AG08395 (cell line): ENCODE results near the gene RPS27.
"Not testable (repeated sequence)": the region's sequence is repeated elsewhere in the genome, so short reads cannot be mapped to it uniquely, and the experiment has no call there.

Source experiments
- DNase-seq: peaks from one replicate; pipeline ENCODE4 v3.0.0; 2012; ENCODE audit warnings: mixed read lengths, low spot score

Gene RPS27

GRCh38 chr1:153961421-153961820, 29.1 kb upstream of the RPS27 start:
- no peak for DNase-seq

GRCh38 chr1:153962088-153963029, 28.2 kb upstream of the RPS27 start:
- DNase-seq: peak; percentile 52

- peak; percentile 95 for DNase-seq
Observed at GRCh38 chr1:153963030-153963849, 27.3 kb upstream of the RPS27 start, which contains the start of gene SLC39A1. Gene SLC39A1 (minus strand): TSS chr1:153963537. CDS start chr1:153962715, 822 bp downstream.

GRCh38 chr1:153963850-153964331, 26.7 kb upstream of the RPS27 start:
- no peak for DNase-seq

- DNase-seq: peak; percentile 94
Observed at GRCh38 chr1:153967107-153967999, 23.2 kb upstream of the RPS27 start, which contains the start of gene CREB3L4. Gene CREB3L4 (plus strand): TSS chr1:153967902. CDS start chr1:153968526, 624 bp downstream.

- DNase-seq: no peak
Observed at GRCh38 chr1:153968000-153968363, 22.6 kb upstream of the RPS27 start.

GRCh38 chr1:153968408-153968807, 22.2 kb upstream of the RPS27 start:
- DNase-seq: no peak

GRCh38 chr1:153968972-153969371, 21.6 kb upstream of the RPS27 start:
- no peak for DNase-seq

- no peak for DNase-seq
Observed at GRCh38 chr1:153970346-153970745, 20.2 kb upstream of the RPS27 start.

GRCh38 chr1:153973071-153973470, 17.5 kb upstream of the RPS27 start:
- DNase-seq: no peak

GRCh38 chr1:153973525-153973924, 17.0 kb upstream of the RPS27 start:
- DNase-seq: no peak

- no peak for DNase-seq
Observed at GRCh38 chr1:153976819-153977249, 13.7 kb upstream of the RPS27 start.

- DNase-seq: peak; percentile 87
Observed at GRCh38 chr1:153977250-153978240, 13.0 kb upstream of the RPS27 start, which contains the start of gene JTB. Gene JTB (minus strand): TSS chr1:153977674. CDS start chr1:153977252, 422 bp downstream.

- DNase-seq: no peak
Observed at GRCh38 chr1:153978274-153978909, 12.2 kb upstream of the RPS27 start.

- DNase-seq: not testable (repeated sequence)
Observed at GRCh38 chr1:153979091-153979490, 11.5 kb upstream of the RPS27 start.

GRCh38 chr1:153981735-153982134, 8.8 kb upstream of the RPS27 start:
- not testable (repeated sequence) for DNase-seq

GRCh38 chr1:153984123-153984894, 6.3 kb upstream of the RPS27 start:
- no peak for DNase-seq

GRCh38 chr1:153985341-153985912, 5.1 kb upstream of the RPS27 start:
- peak; percentile 67 for DNase-seq
